ENCODE measurements around the gene WDR49.

The WDR49 gene

DNA sequence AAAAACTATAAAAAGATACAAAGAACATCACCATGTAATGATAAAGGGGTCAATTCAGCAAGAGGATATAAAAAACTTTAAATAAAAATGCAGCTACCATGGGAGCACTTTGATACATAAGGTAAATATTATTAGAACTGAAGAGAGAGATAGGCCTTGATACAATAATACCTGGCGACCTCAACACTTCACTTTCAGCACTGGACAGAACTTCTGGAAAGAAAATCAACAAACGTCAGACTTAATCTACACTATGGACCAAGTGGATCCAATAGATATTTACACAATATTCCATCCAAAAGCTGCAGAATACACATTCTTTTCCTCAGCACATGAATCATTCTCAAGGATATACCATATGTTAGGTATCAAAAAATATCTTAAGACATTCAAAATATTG, 42.0 kb downstream of the WDR49 start:
- DNase-seq: no peak

DNA sequence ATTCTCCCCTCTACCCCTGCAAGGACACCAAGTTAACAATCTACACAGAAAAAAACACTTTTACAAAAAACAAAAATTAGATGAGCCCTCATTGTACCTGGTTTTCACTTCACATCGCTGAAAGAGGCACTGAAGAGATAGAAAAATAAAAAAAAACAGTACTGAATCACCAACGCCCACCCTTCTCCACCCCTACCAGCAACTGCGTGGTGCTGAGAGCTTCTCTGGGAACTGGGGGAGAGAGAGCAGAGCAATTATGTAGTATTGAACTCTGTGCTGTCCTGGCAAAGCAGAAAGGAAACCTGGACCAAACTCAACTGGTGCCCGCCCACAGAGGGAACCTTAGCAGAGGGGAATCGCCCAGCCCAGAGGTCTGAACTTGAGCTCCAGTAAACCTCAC, 44.6 kb downstream of the WDR49 start:
- DNase-seq: no peak

DNA sequence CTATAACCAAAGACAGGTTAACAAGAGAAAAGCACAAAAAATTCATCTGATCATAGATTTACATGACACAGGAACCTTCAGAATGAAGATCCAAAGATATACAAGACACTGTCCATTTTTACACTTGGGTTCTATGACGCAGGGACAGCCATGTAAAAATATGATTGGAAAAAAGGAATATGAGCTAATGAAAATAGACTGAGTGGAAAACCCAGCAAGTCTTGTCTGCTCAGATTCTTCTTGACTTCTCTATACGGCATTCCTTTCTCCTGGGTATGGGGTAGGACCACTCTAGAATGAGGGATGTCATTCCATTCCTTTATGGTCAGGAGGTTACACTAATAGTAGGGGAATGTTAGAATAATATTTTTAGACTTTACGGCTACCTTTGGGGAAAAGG, 46.9 kb downstream of the WDR49 start:
- DNase-seq: no peak

DNA sequence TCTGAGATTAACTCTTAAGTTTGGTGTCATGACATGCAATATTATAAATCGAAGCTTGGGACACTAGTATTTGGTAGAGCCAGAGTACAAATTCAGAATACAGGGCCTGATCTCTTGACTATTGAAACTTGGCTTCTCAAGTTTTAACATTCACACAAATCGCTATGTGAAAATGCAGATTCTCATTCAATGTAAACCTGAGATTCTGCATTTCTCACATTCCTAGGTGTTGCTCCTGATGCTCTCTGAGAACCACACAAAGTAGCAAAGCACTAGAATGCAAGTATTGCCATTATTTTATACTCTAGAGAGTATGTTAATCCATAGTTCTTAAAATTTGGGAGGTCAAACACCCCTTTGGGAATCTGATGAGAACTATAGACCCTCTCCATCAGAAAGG, 47.9 kb downstream of the WDR49 start:
- no peak for DNase-seq

DNA sequence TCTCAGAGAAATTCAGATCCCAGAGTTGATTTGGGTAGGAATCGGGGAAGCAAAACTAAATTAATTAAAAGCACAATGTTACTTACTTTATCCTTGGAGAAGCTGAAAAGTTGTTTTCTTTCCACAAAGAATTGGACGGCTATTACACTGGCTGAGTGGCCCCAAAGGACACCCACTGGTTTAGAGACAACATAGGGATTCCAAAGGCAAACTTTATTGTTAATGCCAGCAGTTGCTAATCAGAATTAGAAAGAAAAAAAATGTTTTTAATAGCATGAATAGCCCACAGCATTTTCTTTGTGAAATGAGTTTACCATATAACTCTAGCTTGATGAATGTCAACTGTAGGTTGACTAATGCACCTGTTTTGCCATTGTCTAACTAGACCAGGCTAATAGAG, 51.7 kb downstream of the WDR49 start:
- no peak for DNase-seq

DNA sequence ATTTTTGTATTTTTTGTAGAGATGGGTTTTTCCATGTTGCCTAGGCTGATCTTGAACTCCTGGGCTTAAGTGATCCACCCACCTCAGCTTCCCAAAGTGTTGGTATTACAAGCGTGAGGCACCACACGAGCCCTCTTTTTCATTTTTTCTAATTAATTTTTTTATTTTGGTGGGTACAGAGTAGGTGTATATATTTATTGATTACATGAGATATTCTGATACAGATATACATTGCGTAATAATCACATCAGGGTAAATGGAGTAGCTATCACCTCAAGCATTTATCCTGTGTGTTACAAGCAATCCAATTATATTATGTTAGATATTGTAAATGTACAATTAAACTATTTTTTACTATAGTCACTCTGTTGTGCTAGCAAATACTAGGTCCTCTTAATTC, 66.1 kb downstream of the WDR49 start:
- DNase-seq: no peak

DNA sequence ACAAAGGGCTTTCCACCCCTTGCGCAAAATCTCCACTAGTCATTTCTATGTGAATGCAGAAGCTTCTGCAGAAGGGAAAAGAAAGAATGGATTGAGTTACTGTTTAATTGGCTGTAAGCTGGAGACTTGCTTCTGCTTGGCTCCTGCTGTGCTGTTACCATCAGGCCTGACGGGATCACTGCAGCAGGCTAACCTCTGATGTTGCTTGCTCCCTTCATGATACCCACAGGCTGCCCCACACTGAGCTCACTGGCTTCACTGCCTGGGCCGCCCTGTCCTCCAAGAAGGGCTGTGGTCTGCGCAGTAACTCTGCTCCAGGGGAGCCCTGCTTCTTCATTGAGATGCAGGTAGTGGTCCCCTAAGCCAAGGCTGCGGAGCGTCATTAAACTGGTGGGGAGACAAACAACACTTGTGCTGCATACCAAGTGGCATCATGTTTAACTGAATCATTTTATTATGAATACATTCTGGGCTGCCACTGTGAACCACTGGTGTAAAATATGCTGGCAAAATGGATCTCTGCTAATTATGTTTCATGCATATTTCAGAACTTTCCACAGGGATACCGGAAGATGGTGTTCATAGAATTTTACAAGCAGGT, 78.6 kb downstream of the WDR49 start:
- DNase-seq: no peak

DNA sequence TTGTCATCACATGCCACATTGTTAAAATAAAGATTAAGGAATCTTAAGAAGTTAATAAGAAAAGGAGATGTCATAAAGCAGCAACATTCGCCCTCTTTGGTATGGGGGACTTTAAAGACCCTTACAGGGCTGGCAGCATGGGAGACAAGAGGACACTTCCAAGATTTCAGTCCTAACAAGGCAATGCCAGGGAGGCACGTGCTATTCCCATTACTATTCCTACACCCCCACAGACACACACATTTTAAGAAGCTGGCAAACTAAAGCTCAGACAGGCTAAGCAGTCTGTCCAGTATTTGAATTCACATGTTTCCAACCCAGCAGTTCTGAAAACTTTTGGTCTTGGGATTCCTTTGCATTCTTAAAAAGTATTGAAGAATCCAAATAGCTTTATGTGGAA, 80.8 kb downstream of the WDR49 start:
- no peak for DNase-seq

DNA sequence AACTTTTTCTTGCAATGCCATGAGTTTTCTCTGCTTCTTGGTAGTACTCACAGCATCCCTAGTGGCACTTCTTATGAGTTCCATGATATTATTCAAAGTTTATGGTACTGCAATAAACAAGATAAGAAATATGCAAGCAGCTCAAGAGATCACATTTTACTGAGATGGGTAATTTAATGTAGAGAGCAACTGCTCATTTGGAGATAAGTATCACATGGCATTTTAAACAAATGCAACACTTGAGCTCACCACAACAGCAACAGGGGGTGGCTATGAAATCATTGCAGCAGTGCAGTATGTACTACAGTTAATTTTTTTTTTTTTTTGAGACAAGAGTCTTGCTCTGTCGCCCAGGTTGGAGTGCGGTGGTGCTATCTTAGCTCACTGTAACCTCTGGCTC, 85.1 kb downstream of the WDR49 start:
- DNase-seq: no peak

DNA sequence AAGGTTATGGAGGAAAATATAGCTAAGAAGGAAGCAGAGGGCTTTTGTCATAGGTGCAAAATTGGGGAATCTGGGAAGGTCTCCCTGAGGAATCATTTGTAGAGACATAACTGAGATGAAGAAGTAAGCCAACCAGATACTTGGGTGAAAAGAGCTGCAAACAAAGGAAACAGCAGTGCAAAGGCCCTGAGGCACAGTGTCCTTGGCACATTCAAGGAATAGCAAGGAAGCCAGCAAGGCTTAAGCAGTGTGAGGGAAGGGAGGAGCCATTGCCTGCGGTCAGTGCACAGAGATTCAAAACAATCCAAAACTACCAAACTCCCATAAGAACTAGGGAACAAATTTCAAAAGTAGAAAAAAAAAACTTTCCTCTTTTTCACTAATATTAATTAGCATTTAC, 88.3 kb downstream of the WDR49 start:
- DNase-seq: no peak

DNA sequence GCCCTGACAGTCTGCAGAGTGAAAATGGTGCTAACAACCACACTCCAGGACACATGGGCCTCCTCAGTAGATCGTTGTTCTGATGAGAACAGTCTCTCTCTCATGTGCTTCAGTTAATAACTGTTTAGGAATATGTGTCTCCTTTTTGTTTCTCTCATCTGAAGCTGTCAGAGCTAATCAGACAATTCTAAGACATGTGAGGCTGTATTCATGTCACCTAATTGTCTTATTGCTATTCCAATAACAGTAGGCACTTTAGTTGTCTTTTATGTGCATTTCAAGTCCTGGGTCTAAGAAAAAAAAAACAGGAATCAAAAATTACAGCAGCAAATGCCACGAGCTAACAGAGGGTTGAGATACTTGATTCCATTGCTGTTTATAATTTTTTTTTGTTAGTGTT, 89.1 kb downstream of the WDR49 start:
- no peak for DNase-seq

DNA sequence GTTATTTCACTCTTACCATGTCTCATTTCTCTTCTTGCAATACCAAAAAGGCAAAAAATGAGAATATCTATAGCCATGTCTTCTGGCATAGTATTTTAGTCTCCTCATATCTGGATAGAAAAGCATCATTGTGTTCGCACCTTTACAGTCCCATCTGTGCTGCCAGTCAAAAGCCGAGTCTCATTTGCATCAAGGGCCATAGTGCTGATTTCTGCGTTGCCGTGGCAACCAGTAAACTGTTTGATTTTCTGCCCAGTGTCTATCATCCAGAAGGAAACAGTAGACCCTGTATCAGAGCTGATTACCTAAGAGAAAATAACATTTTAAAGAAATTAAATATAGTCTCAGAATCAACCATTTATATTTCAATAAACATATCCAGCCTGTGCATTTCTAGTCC, 93.8 kb downstream of the WDR49 start:
- no peak for DNase-seq

DNA sequence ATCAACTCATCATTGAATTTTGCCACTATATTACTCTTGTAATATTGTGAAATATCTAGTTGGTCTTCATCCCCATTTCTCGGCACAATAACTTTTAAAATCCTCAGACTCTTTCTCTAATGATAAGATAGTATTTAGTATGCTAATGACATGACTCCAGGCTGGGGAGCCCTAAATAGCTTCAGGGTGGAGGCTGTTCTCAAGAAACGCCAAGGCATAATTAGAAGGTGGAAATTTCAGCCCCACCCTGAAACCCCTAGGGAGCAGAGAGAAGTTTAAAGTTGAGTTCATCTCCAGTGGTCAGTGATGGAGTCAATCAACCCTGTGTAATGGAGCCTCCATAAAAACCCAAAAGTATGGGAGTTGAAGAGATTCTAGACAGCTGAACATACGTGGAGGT, 98.8 kb downstream of the WDR49 start:
- no peak for DNase-seq

DNA sequence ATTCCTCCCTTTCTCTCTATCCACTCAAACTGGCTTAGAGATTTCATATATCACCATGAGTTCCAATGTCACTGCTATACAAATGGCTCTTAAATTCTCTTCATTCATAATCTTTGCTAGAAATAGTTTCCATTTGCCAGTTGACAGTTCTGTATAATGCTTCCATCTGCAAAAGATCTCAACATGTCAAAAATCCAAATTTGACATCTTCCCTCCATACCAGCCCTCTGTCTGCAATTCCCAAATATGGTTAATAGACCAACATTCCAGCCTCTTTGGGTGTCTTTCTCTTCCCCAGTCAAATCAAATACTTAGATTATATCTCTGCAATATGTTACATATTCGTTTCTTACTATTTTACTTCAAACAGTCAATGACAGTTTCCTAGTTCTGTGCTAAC, 115.7 kb downstream of the WDR49 start:
- DNase-seq: no peak

DNA sequence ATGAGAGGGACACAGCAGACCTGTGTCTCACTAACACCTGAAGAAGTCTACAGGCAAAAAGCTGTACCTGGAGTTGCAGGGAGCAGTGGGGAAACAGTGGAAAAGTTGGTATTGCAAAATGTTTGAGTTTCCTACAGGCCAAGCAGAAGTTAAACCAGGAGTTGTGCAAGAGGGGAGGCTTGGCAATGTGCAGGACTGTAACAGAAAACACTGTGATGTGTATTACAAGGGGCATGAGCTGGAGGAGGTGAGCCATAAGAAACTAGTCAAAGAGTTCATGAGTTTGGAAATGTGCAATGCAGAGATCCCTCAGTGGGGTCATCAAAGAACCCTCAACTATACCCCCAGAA, 132.8 kb downstream of the WDR49 start:
- no peak for DNase-seq

DNA sequence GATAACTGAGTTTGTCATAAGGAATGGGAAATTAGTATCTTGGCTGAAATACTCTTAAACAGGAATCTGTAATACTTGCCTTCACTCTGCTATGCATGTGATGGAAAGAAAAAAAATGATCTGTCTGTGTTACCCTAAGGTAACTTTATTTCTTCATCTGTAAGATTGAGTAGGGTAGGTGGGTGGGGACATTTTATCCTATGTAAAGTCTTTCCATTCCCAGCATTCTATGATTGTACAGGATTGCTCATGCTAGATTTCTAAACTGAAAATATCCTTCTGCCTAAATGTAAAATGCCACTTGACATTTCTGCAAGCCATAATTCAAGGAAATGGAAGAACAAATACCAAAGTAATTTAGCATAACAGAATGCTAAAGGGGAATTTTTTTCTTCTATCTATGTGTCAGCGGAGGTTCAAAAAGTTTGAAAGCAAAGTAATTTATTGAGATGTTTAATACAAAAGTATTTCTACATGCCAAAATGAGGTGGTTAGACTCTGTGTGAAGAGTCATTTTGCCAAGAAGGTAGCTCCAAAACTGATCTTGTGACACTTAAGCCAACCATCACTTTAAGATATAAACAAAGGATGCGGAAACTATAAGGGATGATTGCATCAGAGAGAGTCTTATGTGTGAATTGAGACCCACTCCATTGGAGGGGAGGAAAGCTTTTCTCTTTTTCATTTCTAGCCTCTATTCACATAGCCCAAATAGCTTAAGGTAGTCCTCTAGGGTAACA, 133.3 kb downstream of the WDR49 start:
- DNase-seq: no peak

DNA sequence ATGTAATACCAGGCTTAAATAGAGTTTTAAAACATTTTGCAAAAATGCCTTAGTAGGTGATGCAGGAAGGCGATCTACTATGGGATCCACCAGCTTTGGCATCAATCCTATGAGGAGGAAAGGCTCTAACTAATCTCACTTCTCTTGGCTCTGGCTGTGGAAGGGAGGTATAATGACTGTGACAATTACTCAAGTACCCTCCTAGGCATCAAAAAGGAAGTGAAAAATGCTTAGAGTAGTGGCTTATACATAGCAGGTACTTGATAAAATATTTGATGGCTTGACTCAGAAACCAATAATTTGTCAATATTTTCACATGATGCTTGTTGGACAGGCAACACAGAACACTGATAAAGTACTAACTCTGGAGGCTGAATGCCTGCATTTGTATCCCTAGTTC, 145.8 kb downstream of the WDR49 start:
- DNase-seq: no peak

DNA sequence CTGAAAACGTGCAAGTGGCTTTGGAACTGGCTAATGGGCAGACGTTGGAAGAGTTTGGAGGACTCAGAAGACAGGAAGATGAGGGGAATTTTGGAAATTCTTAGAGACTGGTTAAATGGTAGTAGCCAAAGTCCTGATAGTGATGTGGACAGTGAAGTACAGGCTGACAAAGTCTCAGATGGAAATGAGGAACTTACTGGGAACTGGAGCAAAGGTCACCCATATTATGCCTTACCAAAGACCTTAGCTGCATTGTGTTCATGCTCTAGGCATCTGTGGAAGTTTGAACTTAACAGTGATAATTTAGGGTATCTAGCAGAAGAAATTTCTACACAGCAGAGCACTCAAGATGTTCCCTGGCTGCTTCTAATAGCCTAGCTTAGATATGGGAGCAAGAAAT, 151.3 kb downstream of the WDR49 start:
- no peak for DNase-seq

DNA sequence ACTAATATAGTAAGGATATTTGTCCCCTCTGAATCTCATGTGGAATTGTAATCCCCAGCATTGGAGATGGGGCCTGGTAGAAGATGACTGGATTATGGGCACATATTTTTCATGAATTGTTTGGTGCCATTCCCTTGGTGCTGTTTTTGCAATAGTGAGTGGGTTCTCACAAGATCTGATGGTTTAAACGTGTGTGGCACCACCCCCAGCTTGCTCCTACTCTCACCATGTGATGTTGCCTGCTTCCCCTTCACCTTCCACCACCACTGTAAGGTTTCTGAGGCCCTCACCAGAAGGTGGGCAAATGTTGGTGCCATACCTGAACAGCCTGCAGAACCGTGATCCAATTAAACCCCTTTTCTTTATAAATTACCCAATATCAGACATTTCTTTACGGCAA, 151.8 kb downstream of the WDR49 start:
- DNase-seq: no peak

DNA sequence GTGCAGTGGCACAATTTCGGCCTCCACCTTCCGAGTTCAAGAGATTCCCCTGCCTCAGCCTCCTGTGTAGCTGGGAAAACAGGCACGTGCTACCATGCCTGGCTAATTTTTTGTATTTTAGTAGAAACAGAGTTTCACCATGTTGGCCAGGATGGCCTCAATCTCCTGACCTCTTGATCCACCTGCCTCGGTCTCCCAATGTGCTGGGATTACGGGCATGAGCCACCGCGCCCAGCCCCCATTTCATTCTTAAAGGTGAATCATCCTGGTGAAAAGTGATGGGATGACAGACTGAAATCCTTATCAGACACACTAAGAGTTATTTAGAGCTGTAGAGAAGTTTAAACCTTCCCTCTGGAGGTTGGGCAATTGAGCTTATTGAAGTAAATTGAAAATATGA, 155.8 kb downstream of the WDR49 start:
- DNase-seq: no peak

DNA sequence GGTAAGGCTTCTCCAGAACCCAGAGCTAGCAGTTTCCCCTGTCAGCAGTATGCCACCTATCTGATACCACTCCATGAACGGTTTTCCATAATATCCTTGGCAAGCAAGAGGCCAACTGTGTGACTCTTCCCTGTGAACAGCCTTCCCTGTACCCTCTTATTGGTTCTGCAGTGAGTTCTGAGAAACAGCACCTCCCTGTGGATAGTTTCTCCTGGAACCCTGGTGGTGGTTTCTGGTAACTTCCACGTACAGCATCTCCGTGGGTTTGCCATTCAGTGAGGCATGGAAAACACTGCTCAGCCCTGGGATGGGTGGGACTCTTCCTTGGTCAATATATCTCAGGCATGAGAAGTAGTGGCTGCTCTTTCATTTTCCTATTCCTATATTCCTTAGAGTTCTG, 160.5 kb downstream of the WDR49 start:
- DNase-seq: no peak

DNA sequence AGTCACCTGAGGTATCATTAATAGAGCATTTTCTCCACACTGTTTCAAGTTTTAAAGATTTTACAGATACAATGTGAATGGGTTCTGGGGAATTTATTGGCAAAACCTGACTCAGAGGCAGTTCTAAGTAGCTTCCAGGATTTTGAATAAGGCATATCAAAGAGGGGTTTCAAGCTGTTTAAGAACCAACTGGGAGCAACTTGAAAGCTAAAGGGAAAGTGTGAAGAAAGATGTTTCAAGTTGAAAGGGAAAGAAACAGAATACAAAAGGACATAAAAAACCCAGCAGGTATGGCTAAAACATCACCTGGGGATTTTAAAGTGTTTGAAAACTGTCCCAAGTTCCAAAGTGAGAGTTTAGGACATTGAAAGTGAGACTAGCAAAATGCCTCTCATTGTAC, 162.1 kb downstream of the WDR49 start:
- no peak for DNase-seq

DNA sequence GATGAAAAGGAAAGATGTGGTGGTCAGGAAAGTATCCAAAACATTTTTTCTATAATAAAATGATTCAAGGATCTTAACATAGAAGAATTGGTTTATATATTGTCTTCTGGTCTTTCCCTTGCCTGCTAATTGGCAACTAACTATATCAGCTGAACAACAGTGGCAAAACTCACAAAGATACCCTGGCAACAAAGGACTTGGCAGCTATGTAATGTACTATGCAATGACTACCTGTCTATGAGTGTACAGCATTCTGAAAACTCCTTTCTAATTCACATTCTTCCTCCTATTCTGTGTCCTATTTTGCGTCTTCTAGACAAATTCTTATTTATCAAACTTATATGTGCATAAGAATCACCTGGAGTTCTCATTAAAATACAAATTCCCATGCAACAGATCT, 164.2 kb downstream of the WDR49 start:
- no peak for DNase-seq

DNA sequence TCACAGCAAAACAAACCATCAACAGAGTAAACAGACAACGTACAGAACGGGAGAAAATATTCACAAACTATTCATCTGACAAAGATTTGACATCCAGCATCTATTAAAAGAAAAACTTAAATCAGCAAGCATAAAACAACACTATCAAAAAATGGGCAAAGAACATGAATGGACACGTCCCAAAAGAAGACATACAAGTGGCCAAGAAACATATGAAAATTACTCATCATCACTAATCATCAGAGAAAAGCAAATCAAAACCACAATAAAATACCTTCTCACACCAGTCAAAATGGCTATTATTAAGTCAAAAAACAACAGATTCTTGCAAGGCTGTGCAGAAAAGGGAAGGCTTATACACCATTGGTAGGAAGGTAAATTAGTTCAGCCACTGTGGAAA, 166.2 kb downstream of the WDR49 start:
- DNase-seq: no peak

DNA sequence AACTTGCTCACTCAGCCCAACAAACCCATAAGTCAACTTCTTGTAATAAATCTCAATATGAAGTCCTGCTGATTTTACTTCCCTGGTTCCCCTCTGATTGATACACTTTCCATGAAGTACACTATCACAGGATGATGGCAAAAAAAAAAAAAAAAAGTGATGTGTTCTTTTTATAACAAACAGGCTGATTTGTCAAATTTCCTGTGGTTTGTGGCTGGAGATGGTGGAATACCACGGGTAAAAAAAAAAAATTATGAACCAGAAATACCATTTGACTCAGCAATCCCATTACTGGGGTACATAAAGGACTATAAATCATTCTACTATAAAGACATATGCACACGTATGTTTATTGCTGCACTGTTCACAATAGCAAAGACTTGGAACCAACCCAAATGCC, 169.2 kb downstream of the WDR49 start:
- DNase-seq: no peak

All from NCI-H226 (cell line).